OCI-LY1 (cell line): ENCODE results near the gene CRMP1.

ENCODE experiments used
- EZH2 ChIP-seq: fragments of 200-600 bp; sonication (generic), shearing (Covaris generic); IDR thresholded peaks from 2 replicates; pipeline ENCODE4 v1.8.0; 2017; ENCODE audit warnings: borderline replicate concordance, mixed run types, mild to moderate bottlenecking, antibody characterized with exemption, low read length, moderate library complexity, mixed read lengths
- TF ChIP-seq, protein P1 (sequence below): fragments of 200-600 bp; sonication (generic), shearing (Covaris generic); IDR thresholded peaks from 2 replicates; pipeline ENCODE4 v1.5.1; 2017; ENCODE audit warnings: mild to moderate bottlenecking, antibody characterized with exemption, low read length, moderate library complexity, mixed read lengths

DNA sequence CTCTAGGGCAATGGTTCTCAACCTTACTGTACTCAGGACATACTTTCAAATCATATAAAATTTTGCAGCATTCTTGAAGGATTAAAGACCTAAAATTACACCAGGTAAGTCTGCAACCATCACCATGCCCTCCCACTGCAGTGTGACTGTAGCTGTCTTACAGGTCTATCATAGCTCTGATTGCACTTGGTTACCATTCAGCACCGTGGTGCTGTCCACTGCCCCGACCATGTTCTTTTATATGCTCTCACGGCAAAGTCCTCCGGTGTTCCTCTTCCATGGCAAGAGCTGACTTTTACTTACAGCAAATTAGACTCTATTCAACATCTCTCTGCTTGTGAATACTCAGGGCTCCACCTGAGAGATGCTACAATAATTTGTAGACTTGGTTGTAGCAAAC, 11.5 kb downstream of the CRMP1 start:
- TF ChIP-seq EZH2, result no peak
- TF ChIP-seq, protein P1, sequence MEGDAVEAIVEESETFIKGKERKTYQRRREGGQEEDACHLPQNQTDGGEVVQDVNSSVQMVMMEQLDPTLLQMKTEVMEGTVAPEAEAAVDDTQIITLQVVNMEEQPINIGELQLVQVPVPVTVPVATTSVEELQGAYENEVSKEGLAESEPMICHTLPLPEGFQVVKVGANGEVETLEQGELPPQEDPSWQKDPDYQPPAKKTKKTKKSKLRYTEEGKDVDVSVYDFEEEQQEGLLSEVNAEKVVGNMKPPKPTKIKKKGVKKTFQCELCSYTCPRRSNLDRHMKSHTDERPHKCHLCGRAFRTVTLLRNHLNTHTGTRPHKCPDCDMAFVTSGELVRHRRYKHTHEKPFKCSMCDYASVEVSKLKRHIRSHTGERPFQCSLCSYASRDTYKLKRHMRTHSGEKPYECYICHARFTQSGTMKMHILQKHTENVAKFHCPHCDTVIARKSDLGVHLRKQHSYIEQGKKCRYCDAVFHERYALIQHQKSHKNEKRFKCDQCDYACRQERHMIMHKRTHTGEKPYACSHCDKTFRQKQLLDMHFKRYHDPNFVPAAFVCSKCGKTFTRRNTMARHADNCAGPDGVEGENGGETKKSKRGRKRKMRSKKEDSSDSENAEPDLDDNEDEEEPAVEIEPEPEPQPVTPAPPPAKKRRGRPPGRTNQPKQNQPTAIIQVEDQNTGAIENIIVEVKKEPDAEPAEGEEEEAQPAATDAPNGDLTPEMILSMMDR, result no peak
